NCI-H1694 (cell line): Measurements from ENCODE around the gene ZNF618.
"Not testable (repeated sequence)": the region's sequence is repeated elsewhere in the genome, so short reads cannot be mapped to it uniquely, and the experiment has no call there.

Experiments
- DNase-seq: peaks from one replicate; lab custom pipeline; 2025; lab: John Stamatoyannopoulos, UW

The ZNF618 gene

GRCh38 chr9:114082017-114082762, 206.1 kb downstream of the ZNF618 start:
- peak; percentile 86 for DNase-seq

DNA sequence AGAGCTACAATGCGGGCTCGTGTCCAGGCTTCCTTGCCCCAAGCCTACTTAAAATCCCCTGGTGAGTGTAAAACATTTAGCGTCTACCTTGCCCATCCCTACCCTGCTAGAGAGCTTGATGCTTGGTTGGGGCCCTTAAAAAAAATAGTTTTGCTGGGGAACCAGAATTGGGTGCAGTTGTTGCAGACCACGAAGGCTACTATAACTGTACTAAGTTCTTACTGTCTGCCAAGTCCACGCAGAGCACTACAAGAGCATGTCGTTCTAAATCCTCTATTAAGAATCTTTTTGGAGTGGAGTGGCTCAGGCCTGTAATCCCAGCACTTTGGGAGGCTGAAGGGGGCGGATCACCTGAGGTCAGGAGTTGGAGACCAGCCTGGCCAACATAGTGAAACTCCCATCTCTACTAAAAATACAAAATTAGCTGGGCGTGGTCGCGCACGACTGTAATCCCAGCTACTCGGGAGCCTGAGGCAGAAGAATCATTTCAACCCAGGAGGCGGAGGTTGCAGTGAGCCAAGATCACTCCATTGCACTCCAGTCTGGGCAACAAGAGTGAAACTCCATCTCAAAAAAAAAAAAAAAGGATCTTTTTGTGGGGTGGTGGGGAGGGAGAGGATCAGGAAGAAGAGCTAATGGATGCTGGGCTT, 206.8 kb downstream of the ZNF618 start:
- not testable (repeated sequence) for DNase-seq

GRCh38 chr9:114083666-114084065, 207.6 kb downstream of the ZNF618 start:
- DNase-seq = no peak

GRCh38 chr9:114084282-114085073, 208.4 kb downstream of the ZNF618 start:
- no peak for DNase-seq

- no peak for DNase-seq
Observed at GRCh38 chr9:114085387-114085789, 209.3 kb downstream of the ZNF618 start.

DNA sequence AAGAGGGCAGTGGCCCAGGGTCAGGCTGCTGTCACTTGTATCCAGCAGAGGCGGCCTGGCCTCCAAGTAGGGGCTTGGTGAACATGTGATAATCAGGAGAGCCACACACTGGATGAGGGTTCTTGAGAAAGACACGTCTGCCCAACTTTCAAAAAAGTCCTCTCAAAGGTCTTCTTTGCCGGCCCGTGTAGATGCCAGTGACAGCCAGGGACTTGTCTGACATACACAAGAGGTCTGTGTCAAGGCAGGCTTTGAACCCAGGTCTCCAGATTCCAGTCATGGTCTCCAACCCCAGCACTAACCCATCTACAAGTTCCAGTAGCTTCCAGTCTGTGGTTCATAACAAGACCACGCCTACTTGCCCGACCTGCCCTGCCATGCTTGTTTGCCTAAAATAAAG, 209.9 kb downstream of the ZNF618 start:
- no peak for DNase-seq

DNA sequence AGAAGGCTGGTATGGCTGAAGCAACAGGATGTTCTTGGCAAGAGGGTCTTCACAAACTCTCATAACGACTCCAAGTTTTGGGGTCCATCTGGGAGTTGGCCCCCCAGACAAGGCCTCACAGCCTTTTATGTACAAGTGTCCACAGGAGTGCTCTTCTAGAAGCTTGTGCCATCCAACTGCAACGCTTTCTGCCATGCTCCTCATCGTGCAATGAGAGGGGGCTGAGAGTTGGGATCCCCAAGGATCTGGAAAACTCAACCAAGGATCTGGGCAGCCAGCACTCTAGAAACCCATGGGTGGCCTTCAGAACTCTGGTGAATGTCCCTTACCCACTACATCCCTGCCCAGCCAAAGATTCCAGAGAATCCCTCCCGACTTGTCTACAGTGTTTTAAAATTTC, 210.5 kb downstream of the ZNF618 start:
- DNase-seq = no peak

DNA sequence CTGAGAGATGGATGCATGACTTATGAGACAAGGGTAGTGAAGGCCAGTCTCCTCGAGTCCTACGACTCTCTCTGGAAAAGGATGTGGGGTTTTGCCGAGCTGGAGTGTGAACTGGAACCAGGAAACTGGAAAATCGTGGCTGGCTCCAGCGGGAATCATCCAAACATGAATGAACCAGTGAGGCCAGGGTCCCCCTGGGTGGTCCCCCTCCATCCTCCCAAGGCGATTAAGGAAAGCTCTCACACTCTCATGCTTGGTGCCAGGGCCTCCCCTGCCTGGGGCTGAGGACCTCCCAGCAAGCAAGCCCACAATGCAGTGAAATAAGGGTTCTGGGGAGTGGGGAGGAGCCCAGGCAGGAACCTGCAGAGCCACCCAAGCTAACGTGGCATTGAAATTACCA, 211.6 kb downstream of the ZNF618 start:
- no peak for DNase-seq

GRCh38 chr9:114088571-114089170, 212.6 kb downstream of the ZNF618 start:
- no peak for DNase-seq

DNA sequence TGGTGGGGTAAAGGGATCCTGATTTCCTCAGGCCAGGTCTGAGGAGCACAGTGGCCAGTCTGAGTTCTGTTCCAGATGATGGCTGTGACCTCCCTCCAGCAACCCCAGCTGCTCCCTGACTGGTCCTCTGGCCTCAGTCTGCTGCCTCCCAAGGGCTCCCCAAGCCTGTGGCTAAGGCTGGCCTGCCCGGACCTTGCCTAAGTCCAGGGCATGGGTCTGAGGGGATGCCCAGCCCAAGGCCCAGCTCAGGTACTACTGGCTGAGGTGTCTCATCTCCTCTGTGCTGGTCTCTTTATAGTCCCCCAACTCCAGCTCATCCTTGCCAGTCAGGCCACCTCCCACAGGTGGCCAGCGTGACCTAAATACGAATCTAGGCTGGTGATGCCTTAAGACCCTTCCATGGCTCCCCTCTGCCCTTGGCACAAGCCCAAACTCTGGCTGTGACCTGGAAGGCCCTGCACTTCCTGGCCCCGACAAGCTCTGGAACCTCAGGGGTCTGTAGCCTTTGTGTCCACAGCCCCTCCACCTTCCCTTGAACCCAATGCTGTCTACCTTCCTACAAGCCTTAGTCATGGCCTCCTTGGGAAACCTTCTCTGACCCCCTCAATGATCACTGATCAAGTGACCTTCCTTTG, 213.2 kb downstream of the ZNF618 start:
- DNase-seq = no peak

DNA sequence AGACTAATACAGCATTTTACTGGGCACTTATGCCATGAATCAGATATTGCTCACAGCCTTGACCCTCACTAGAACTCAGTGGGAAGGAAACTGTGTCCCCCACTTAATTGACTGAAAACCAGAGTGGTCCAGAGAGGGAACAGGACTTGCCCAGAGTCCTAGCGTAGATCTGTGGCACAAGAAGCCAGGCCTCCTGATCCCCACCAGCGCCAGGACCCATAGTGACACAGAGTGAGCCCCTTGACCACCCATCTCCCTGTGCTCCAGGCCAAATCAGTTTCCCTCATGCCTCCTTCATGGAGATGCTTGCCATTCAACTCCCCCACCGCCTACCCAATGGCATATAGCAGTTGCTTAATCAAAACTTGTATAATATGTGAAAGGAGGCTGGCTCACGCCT, 214.7 kb downstream of the ZNF618 start:
- no peak for DNase-seq

GRCh38 chr9:114091711-114092110, 215.6 kb downstream of the ZNF618 start:
- DNase-seq = no peak

DNA sequence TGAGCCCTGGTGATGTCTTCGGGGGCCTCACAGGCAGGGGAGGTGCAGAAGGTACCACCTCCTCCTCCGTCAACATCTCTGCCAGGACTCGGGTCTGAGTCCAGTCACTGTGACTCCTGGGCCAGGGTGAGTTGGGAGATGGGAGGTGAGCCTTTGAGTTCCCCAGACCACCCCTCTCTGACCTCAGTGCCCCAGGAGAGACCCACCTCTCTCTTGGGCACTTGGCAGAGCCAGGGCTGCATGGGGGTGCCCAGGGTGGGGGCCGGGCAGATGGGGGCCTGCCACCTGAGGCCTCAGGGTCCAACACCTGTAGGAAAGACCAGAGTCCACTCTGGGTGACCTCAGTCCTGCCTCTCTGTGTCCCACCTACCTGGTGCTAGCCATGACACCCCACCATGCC, 216.2 kb downstream of the ZNF618 start:
- DNase-seq = no peak

GRCh38 chr9:114093031-114093471, 216.9 kb downstream of the ZNF618 start:
- DNase-seq = no peak

DNA sequence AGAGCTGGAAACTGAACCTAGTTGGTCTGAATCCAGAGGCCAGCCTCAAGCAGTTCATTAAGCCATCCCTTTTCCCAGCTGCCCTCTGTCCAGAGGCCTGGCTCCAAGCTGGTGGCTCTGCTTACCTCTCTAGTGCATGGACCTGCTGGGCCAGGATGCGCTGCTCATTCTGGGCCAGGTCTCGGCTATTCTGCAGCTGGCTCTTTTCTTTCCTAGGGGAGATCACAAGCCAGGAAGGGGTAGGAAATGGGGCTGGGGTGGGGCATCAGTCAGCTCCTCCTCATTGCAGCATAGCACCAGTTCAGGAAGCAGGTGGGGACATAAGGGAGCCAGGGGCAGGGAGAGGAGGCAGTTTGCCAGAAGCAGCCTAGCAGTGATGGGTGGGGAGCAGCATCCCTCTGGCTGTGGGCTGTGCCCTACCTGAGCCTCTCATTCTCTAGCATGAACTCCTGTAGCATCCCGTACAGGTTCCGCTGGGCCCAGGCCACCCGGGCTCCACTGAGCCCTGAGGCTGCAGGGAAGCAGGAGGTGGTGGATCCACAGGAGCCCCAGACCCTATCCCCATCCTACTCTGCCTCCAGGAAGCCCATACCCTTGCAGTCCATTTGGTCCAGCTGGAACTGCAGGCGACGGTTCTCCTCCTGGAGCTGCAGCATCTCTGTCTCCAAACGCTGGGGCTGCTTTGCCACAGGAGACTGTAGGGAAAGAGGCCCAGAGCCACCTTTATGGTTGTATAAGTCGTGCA, 217.8 kb downstream of the ZNF618 start:
- no peak for DNase-seq

- DNase-seq = no peak
Observed at GRCh38 chr9:114094971-114095370, 218.9 kb downstream of the ZNF618 start.

DNA sequence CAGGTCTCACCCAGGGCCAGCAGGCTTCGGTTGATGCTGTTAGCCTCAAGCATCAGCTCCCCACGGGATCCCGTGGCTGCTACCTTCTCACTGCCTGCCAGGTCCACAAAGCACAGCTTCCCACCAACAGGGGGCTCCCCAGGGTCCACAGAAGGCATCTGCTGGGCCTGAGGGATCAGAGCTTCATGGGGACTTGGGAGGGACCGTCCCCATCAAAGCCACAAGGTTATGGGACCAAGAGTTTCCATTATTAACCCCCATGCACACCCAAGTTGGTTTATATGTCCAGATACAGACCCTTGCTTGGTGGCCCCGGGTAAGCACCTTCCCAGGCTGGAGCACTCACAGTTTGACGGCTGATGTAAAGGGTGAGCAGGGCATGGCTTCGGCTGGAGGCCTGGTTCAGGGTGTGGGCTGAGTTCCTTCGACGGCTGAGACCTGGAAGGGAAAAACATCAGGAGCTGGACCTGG, 220.0 kb downstream of the ZNF618 start:
- DNase-seq = no peak

DNA sequence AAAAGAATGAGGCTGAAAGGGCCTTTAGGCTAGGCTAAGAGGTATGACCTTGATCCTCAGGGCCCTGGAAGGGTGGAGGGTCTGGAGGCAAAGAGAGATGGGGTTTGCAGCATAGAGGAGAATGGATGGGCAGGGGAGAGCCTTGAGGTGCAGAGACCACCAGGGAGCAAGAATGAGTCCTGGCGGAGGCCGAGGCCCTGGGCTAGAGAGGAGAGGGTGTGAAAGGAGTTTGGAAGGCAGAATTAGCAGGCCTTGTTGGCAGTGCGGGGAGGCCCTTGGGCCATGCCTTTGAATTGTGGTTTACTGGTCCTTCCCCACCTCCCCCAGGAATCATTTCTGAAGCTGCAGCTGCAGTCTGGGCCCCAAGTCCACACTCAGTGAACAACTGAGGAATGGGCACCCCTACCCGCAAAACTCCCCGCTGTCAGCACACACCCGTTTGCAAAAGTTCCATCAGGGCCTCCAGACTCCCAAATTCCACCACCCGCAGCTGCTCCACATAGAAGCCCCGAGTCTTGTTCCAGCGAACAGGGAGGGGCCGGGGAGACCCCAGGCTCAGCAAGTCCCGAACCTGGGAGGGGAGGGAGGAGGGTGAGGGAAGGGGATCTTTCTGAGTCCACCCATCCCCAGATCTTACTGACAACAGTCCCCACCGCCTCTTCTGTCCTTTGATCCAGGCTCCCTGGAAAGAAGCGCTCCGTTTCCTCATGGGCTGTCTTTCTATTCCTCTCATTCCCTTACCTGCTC, 220.9 kb downstream of the ZNF618 start:
- DNase-seq = no peak

GRCh38 chr9:114097613-114098020, 221.5 kb downstream of the ZNF618 start:
- peak; percentile 45 for DNase-seq
